Embryonic facial prominence (tissue), 1 donor: Measurements from ENCODE around the gene RICTOR.
"Not testable (repeated sequence)": the region's sequence is repeated elsewhere in the genome, so short reads cannot be mapped to it uniquely, and the experiment has no call there.

Source experiments
- DNase-seq: peaks from one replicate; pipeline ENCODE4 v3.0.0-alpha.2; 2016; ENCODE audit errors: extremely low spot score

Gene RICTOR

GRCh38 chr5:39006650-39007049 is 67.5 kb downstream of the RICTOR start:
- DNase-seq, result no peak

- no peak for DNase-seq
Measured at GRCh38 chr5:39005566-39006232, 68.5 kb downstream of the RICTOR start.

- no peak for DNase-seq
Measured at GRCh38 chr5:39001683-39002082, 72.5 kb downstream of the RICTOR start.

- no peak for DNase-seq
Measured at GRCh38 chr5:38999037-38999436, 75.2 kb downstream of the RICTOR start.

GRCh38 chr5:38997591-38997990 is 76.6 kb downstream of the RICTOR start:
- no peak for DNase-seq

GRCh38 chr5:38996123-38996522 is 78.1 kb downstream of the RICTOR start:
- no peak for DNase-seq

GRCh38 chr5:38994324-38994927 is 79.8 kb downstream of the RICTOR start:
- DNase-seq, result no peak

- not testable (repeated sequence) for DNase-seq
Measured at GRCh38 chr5:38989974-38990719, 84.1 kb downstream of the RICTOR start.

GRCh38 chr5:38985909-38986452 is 88.2 kb downstream of the RICTOR start:
- DNase-seq, result no peak

- DNase-seq, result no peak
Measured at GRCh38 chr5:38979535-38979934, 94.7 kb downstream of the RICTOR start.

GRCh38 chr5:38978036-38978435 is 96.2 kb downstream of the RICTOR start:
- no peak for DNase-seq

GRCh38 chr5:38968665-38969064 is 105.5 kb downstream of the RICTOR start:
- no peak for DNase-seq

GRCh38 chr5:38961691-38962090 is 112.5 kb downstream of the RICTOR start:
- DNase-seq, result no peak

- DNase-seq, result no peak
Measured at GRCh38 chr5:38953426-38954012, 120.7 kb downstream of the RICTOR start.

- DNase-seq, result no peak
Measured at GRCh38 chr5:38948501-38948900, 125.7 kb downstream of the RICTOR start.

GRCh38 chr5:38944282-38944681 is 129.9 kb downstream of the RICTOR start:
- no peak for DNase-seq

GRCh38 chr5:38941912-38942311 is 132.3 kb downstream of the RICTOR start:
- no peak for DNase-seq

GRCh38 chr5:38940230-38940858 is 133.9 kb downstream of the RICTOR start:
- no peak for DNase-seq

GRCh38 chr5:38938973-38939372 is 135.2 kb downstream of the RICTOR start:
- no peak for DNase-seq

GRCh38 chr5:38938424-38938823 is 135.8 kb downstream of the RICTOR start:
- no peak for DNase-seq

- no peak for DNase-seq
Measured at GRCh38 chr5:38936269-38936668, 137.9 kb downstream of the RICTOR start.

GRCh38 chr5:38935437-38935836 is 138.8 kb downstream of the RICTOR start:
- no peak for DNase-seq
